Anterior cingulate cortex (tissue), 58 donors: ENCODE results near the gene DTYMK.

Experiments
- DNase-seq, 58 donors: peaks; one replicate each; lab custom pipeline; 2025; lab: John Stamatoyannopoulos, UW

The DTYMK gene

GRCh38 chr2:241654551-241654950, 32.1 kb downstream of the DTYMK start:
- no peak for DNase-seq

GRCh38 chr2:241653210-241653750, 33.3 kb downstream of the DTYMK start:
- no peak for DNase-seq

GRCh38 chr2:241652722-241653121, 33.9 kb downstream of the DTYMK start:
- DNase-seq, result no peak

GRCh38 chr2:241652142-241652541, 34.5 kb downstream of the DTYMK start:
- DNase-seq, result no peak

GRCh38 chr2:241649927-241650326, 36.7 kb downstream of the DTYMK start:
- no peak for DNase-seq

GRCh38 chr2:241649404-241649803, 37.2 kb downstream of the DTYMK start:
- DNase-seq, result peak in 32 of 58 donors; percentile 6 to 71 (median 24)

GRCh38 chr2:241648453-241648852, 38.2 kb downstream of the DTYMK start:
- DNase-seq, result no peak

GRCh38 chr2:241645915-241646645, 40.5 kb downstream of the DTYMK start:
- DNase-seq, result no peak

- DNase-seq, result no peak
Observed at GRCh38 chr2:241645056-241645914, 41.3 kb downstream of the DTYMK start.

- no peak for DNase-seq
Observed at GRCh38 chr2:241641631-241642030, 45.0 kb downstream of the DTYMK start.

GRCh38 chr2:241640165-241640795, 46.3 kb downstream of the DTYMK start:
- DNase-seq, result no peak

- DNase-seq, result no peak
Observed at GRCh38 chr2:241639385-241639784, 47.2 kb downstream of the DTYMK start.

- no peak for DNase-seq
Observed at GRCh38 chr2:241638940-241639339, 47.7 kb downstream of the DTYMK start.

GRCh38 chr2:241637795-241638660, 48.6 kb downstream of the DTYMK start:
- DNase-seq, result peak in 1 of 58 donors; percentile 45

GRCh38 chr2:241637018-241637794, 49.4 kb downstream of the DTYMK start, which contains the start of the genes ATG4B and THAP4:
Gene ATG4B (plus strand): TSS chr2:241637693. CDS start chr2:241637715, 22 bp downstream.
Gene THAP4 (minus strand): TSS chr2:241637158. CDS start chr2:241637017, 141 bp downstream.
- DNase-seq, result peak; percentile 38 to 96 (median 85)

- peak in 9 of 58 donors; percentile 19 to 50 (median 37) for DNase-seq
Observed at GRCh38 chr2:241636182-241637017, 50.2 kb downstream of the DTYMK start.

GRCh38 chr2:241635756-241636155, 50.9 kb downstream of the DTYMK start:
- DNase-seq, result no peak

- DNase-seq, result no peak
Observed at GRCh38 chr2:241633561-241633960, 53.1 kb downstream of the DTYMK start.
